Measurements from ENCODE around the gene SLC25A39.
"Not testable (repeated sequence)": the region's sequence is repeated elsewhere in the genome, so short reads cannot be mapped to it uniquely, and the experiment has no call there.

The SLC25A39 gene, protein sequence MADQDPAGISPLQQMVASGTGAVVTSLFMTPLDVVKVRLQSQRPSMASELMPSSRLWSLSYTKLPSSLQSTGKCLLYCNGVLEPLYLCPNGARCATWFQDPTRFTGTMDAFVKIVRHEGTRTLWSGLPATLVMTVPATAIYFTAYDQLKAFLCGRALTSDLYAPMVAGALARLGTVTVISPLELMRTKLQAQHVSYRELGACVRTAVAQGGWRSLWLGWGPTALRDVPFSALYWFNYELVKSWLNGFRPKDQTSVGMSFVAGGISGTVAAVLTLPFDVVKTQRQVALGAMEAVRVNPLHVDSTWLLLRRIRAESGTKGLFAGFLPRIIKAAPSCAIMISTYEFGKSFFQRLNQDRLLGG

GRCh38 chr17:44324571-44325275 lies at the start of gene SLC25A39:
TSS of gene SLC25A39 (minus strand) at chr17:44324823. CDS start at chr17:44323562, 1,261 bp downstream.
- peak within 1 kb of the TSS; percentile 98 for H3K27ac ChIP-seq
- TF ChIP-seq, protein P1, sequence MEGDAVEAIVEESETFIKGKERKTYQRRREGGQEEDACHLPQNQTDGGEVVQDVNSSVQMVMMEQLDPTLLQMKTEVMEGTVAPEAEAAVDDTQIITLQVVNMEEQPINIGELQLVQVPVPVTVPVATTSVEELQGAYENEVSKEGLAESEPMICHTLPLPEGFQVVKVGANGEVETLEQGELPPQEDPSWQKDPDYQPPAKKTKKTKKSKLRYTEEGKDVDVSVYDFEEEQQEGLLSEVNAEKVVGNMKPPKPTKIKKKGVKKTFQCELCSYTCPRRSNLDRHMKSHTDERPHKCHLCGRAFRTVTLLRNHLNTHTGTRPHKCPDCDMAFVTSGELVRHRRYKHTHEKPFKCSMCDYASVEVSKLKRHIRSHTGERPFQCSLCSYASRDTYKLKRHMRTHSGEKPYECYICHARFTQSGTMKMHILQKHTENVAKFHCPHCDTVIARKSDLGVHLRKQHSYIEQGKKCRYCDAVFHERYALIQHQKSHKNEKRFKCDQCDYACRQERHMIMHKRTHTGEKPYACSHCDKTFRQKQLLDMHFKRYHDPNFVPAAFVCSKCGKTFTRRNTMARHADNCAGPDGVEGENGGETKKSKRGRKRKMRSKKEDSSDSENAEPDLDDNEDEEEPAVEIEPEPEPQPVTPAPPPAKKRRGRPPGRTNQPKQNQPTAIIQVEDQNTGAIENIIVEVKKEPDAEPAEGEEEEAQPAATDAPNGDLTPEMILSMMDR (IDR thresholded peaks at IDR 0.05): peak; percentile 4; the same call in 1 of the 2 replicates
- no peak for TF ChIP-seq ZFX (IDR thresholded peaks at IDR 0.05; ENCODE audit: borderline replicate concordance)

DNA sequence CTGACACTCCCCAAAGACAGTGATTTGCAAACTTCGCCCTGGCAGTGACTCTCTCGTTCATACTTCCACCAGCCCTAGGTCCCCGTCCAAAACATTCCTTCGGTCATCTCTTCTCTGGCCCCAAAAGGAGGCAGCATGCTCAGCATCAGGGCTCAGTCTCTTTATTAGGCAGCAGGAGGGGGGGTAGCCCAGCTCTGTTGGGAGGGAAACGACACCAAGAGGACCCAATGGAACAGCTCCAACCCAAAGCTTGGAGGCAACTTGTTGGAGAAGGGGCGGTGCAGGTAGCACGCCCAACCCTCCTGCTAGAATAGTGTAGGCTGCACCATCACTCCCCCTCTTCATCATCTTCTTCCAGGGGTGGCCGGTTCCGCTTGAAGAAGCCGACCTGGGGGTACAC lies 47.4 kb upstream of the SLC25A39 start:
- no peak overlapping the region for H3K27ac ChIP-seq
- TF ChIP-seq ZFX (IDR thresholded peaks at IDR 0.05; ENCODE audit: borderline replicate concordance): no peak
- TF ChIP-seq, protein P1 (IDR thresholded peaks at IDR 0.05): no peak

- not testable (repeated sequence) for H3K27ac ChIP-seq
These were observed 44.9 kb upstream of the SLC25A39 start for GRCh38 chr17:44369414-44370023.

- not testable (repeated sequence) for H3K27ac ChIP-seq
These were observed 44.0 kb upstream of the SLC25A39 start for GRCh38 chr17:44368391-44369243.

DNA sequence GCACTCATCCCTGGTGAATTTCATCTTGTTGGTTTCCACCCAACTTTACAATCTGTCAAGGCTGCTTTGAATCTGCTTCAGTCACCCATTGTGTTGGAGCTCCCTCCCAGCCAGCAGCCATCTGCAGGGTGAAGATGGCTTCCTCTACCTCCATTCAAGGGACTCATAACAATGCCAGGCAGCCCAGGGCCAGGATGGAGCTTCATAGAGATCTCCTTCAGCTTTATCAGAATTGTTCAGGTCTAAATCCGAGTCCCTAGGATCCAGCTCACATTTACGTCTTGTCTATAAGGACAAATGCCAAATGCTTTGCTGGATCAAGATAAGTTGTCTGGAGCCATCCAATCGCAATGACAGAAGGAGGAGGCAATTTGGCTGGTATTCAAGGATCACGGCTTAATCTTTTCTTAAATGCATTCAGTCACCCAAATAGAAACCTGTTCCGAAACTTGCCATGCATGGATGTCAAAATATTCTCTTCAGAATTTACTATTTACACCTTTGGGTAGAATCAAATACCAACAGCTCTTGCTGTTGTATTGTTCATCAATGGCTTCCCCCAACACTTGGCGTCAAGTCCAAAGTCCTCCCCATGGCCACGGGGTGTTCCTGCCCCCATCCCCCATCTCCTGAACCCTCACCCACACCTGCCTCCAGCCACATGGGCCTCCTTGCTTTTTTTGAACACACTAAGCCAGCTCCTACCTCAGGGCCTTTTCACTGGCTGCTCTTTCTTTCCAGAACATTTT lies 42.8 kb upstream of the SLC25A39 start:
- TF ChIP-seq, protein P1 (IDR thresholded peaks at IDR 0.05): no peak
- TF ChIP-seq ZFX (IDR thresholded peaks at IDR 0.05; ENCODE audit: borderline replicate concordance): no peak
- 0 out of 2 replicates have a peak overlapping the region, but pooled peaks have one; percentile 12 for H3K27ac ChIP-seq

- H3K27ac ChIP-seq: not testable (repeated sequence)
These were observed 40.4 kb upstream of the SLC25A39 start for GRCh38 chr17:44365051-44365450.

DNA sequence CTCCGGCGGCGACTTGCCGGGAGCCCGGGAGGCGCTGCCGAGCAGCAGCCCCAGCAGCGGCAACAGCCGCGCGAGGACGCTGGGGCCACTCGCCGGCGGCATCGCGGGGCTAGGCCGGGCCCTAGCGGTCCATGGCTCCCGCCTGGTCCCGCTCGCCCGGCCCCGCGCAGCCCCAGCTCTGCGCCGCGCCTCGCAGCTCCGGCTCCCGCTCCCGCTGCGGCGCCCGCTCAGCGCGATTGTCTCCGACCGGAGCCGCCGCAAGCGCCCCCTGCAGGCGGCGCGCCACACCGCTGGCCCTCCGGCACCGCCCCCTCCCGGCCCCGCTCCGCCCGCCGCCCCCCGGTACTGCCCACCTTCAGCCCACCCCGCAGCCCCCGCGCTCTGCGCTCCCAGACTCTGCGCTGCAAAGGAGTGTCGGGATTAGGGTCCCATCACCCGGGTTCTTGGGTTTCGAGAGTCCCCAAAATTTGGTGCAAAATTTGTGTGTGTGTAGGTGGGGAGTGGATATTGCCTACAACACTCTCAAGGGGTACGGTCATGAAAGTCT lies 39.1 kb upstream of the SLC25A39 start, which contains the start of gene FAM171A2:
Gene FAM171A2 (minus strand): TSS at position 241 of the 547 bp plus-strand sequence. CDS start 139 bp downstream, at position 102.
- no peak for TF ChIP-seq ZFX (IDR thresholded peaks at IDR 0.05; ENCODE audit: borderline replicate concordance)
- TF ChIP-seq, protein P1 (IDR thresholded peaks at IDR 0.05): peak; percentile 95
- peak within 1 kb of the TSS; percentile 27; the same call in 1 of the 2 replicates for H3K27ac ChIP-seq
